Hepatocyte (in vitro differentiated cells): ENCODE data around the gene HPCAL4.

ENCODE experiments used
- CTCF ChIP-seq: fragments of 200-600 bp; sonication (generic); IDR thresholded peaks from 2 replicates; pipeline ENCODE4 v1.5.1; 2016; ENCODE audit warnings: antibody characterized with exemption, mild to moderate bottlenecking; ENCODE audit not compliant: poor library complexity
- EZH2 ChIP-seq: fragments of 200-600 bp; sonication (generic); IDR thresholded peaks from 2 replicates; pipeline ENCODE4 v1.6.1; 2016; ENCODE audit warnings: antibody characterized with exemption, mild to moderate bottlenecking, borderline replicate concordance
- EZH2phosphoT487 ChIP-seq: fragments of 200-600 bp; sonication (generic); IDR thresholded peaks from one replicate; pipeline ENCODE4 v1.6.1; 2018; ENCODE audit warnings: antibody characterized with exemption, mild to moderate bottlenecking, low read depth, moderate library complexity; ENCODE audit not compliant: unreplicated experiment, severe bottlenecking

- TF ChIP-seq CTCF (no peak), EZH2 (no peak), EZH2phosphoT487 (no peak)
Observed at GRCh38 chr1:39654291-39654690, 36.9 kb downstream of the HPCAL4 start.
